HG03457 (cell line): ENCODE data around the gene TRMT10B.

Experiments
- ATAC-seq: cut with Tn5 transposase; IDR thresholded peaks from one replicate; pipeline ENCODE4 v1.9.1; 2021; ENCODE audit warnings: moderate number of reproducible peaks; ENCODE audit not compliant: unreplicated experiment

Gene TRMT10B, protein sequence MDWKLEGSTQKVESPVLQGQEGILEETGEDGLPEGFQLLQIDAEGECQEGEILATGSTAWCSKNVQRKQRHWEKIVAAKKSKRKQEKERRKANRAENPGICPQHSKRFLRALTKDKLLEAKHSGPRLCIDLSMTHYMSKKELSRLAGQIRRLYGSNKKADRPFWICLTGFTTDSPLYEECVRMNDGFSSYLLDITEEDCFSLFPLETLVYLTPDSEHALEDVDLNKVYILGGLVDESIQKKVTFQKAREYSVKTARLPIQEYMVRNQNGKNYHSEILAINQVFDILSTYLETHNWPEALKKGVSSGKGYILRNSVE

DNA sequence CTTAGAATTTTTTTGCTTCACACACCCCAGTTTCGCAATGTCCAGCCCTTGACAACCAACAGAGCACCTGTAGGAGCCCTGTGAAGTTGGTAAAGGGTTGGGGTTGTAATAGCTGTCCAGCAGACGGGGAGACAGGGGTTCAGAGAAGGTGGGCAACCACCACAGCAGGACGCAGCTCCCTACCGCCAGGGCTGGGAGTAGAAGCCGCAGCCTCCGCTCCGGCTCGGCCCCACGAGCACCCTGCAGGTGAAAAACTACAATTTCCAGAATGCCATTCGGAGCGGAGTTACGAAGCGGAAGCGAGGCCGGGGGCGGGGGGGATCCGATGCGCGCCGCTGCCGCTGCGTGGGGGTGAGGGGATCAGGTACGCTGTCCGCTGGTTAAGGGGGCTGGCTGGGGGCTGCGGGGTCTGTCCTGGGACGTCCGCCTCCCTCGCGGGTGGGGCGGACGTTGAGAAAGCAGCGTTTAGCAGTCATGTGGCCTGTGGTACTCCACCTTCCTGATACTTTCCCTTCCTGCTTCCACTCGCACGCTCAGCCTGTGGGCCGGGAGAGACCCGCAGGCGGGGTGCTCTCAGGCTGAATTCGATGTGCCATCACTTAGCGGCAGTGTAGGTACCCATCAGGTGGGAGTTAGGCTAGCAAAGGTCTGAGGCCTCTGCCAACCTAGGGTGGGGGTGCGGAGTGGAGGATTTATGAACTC lies at the start of gene TRMT10B:
Gene TRMT10B, plus strand, starts transcription at position 317 of the 702 bp plus-strand sequence. CDS start 8,127 bp downstream, outside the sequence.
- peak; percentile 73 for ATAC-seq

DNA sequence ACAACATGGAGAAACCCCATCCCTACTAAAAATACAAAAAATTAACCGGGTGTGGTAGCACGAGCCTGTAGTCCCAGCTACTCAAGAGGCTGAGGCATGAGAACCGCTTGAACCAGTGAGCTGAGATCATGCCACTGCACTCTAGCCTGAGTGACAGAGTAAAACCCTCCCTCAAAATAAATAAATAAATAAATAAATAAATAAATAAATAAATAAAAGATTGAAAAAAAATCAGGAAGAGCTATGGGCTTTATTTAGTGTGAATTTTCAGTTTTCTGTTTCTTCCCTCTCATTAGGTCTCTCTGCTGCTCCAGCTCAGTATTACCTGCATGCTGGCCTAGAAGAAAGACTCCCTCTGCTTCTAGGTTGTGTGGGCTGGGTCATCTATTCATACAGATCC lies 47.8 kb upstream of the TRMT10B start:
- no peak for ATAC-seq

GRCh38 chr9:37706290-37706689 lies 47.3 kb upstream of the TRMT10B start:
- no peak for ATAC-seq

GRCh38 chr9:37707748-37708147 lies 45.9 kb upstream of the TRMT10B start:
- ATAC-seq: no peak

- ATAC-seq: no peak
These were observed 43.6 kb upstream of the TRMT10B start for GRCh38 chr9:37710046-37710445.

- no peak for ATAC-seq
These were observed 38.3 kb upstream of the TRMT10B start for GRCh38 chr9:37715260-37715659.

DNA sequence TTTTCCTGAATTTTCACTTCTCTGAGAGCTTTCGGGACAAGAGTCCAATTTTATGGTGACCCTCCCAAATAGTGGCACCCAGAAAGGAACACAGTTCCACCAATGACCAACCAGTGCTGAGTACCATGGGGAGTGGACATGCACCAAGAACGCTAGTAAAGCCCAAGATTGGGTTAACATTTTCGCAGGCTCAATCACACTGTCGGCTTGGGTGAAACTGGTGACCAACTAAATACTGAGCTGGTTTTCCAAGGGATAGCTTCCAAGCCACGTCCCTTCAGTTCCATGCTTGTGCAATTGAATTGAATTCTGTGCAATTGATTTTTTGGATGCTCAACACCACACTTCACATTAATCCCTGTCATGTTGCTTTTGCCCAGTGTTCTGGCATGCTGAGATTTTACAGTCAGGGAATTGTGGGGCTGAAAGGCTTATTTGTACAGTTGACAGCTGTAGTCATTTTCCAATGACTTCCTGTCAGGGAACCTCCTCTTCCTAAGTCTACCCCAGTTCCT lies 37.6 kb upstream of the TRMT10B start:
- no peak for ATAC-seq

DNA sequence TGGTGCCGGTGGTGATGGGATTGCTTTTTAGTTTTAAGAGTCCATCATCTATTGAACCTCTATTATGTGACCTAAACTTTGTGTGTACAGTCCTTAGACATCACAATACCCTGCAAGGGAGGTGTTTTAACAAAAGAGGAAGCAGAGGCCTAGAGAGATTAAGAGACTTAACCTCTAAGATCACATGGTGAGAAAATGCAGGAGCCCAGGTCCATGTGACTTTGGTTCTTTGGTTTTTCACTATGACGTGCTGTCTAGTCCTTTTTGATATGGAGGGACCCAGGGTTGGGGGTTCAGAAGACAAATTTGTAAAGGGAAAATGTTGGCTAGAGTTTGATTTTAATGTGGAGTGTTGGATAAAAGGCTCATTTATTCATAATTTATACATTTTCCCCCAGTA lies 34.1 kb upstream of the TRMT10B start:
- no peak for ATAC-seq

GRCh38 chr9:37727013-37727412 lies 26.6 kb upstream of the TRMT10B start:
- no peak for ATAC-seq

GRCh38 chr9:37729499-37729898 lies 24.1 kb upstream of the TRMT10B start:
- ATAC-seq: no peak

DNA sequence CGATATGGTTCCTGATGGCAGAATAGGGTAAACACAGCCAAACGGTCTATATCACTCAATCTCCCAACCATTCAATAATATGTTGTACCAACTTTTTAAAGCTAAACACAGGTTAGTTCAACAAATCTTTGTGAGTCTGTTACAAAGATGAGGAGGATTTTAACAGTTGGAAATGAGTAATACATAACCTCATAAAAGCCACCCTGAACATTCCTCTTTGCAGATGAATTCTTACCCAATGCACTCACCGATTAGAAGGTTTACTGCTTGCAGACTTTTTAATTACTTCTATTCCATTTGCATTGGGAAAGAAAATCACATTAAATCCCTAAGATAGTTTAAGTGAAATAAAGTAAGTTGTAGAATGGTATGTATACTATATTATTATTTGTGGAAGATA lies 23.3 kb upstream of the TRMT10B start:
- ATAC-seq: no peak

DNA sequence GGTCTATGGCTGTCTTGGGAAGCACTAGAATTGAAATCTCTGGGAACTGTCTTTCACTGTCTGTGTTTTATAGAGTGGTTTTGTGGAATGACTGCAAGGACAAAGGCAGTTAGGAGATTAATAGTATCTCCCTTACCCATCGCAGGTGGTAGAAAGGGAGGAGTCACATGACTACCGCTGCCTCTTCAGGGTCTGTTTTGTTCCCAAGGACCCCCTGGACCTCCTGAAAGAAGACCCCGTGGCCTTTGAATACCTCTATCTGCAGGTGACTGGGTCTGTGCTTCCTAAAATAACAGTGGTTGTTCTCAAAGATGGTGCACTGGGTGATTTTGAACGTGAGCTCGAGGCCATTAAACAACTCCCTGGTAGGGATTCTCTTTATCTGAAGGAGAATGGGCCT lies 22.8 kb upstream of the TRMT10B start:
- no peak for ATAC-seq

- ATAC-seq: no peak
These were observed 21.4 kb upstream of the TRMT10B start for GRCh38 chr9:37732086-37732741.

DNA sequence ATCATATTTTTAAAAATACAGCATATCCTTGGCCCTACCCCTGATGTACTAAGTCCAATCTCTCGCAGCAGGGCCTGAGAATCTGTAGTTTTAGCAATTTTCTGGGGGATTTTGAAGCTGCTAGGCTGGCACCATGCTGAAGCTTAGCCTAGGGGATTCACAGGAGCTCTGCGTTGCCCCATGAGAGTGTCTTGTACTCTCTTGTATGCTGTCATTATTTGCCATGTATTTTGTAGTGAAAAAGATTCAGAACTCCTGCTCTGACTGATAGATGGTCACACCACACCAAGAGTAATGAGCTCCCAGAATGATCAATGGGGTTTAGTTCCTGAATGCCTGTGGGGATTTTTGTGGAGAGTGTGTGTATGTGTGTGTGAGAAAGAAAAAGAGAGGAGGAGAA lies 20.7 kb upstream of the TRMT10B start:
- no peak for ATAC-seq

- ATAC-seq: no peak
These were observed 14.4 kb upstream of the TRMT10B start for GRCh38 chr9:37739222-37739621.

DNA sequence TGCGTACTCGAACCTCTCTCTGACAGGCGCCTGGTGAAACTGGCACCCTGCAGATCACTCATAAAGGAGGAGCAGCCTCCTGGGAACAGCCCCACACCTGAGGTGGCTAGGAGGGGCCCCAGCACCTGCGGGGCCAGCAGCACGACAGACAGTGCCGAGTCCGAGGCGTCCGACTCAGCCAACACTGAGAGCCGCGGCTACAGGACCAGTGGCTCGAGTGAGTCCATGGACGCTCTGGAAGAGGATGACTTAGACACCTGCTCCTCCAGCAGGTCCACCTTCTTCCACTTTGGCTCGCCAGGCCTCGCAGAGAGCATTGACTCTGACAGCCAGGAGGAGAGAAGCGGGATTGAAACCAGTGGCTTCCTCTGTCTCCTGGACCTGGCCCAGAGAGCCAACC lies 13.5 kb upstream of the TRMT10B start:
- no peak for ATAC-seq

DNA sequence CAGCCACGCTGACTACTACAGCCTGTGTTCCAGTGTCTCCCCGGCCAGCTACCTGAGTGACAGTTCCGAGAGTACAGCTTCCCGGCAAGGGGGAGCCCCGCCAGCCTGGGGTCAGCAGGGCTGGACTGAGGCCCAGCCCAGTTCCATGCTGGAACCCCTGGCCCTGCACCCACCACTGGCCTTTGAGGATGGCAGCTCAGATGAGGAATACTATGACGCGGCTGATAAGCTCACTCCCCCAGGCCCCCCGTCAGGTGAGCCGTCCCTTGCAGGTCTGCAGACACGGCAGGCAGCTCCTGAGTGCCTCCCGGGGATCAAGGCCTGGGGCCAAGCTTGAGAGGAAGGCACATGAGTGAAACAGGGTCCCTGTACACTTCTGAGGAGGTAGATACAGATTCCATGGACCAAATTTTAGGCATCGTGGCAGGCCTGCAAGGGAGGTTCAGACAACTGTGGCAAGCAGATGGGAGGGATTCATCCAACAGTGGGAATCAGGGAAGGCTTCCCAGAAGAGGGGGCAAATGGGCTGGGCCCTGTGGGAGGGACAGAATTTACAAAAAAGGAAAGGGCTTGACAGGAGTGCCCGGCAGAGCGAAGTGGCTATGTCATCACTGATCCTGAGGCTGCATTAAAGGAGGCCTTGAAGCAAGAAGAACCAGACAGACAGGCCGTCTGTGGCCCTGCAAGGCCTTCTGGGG lies 12.8 kb upstream of the TRMT10B start:
- ATAC-seq: no peak

- ATAC-seq: no peak
These were observed 7.6 kb upstream of the TRMT10B start for GRCh38 chr9:37745970-37746369.

- ATAC-seq: no peak
These were observed 6.9 kb upstream of the TRMT10B start for GRCh38 chr9:37746448-37747270.

DNA sequence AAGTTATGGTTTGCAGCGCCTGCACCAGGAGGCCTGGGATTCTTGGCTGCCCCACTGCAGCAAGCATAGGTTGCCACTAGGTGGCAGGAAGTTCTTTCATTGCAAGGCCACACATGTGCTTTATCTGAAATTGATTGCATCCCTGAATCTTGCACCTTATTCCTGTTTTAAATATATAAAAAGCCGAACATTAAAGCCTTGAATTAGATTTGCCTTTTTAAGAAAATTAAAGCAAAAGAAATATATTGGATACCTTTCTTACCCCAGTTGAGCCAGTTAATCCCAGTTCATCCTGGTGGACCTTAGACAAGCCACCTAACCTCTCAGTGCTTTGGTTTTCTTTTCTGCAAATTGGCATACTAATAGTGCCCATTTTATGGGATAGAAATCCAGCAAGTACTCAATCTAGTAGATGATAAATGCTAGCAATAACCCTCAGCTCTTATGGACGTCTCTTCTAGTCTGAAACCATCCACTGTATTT lies 6.3 kb upstream of the TRMT10B start:
- no peak for ATAC-seq
